ENCODE results near the gene LANCL1.

DNA sequence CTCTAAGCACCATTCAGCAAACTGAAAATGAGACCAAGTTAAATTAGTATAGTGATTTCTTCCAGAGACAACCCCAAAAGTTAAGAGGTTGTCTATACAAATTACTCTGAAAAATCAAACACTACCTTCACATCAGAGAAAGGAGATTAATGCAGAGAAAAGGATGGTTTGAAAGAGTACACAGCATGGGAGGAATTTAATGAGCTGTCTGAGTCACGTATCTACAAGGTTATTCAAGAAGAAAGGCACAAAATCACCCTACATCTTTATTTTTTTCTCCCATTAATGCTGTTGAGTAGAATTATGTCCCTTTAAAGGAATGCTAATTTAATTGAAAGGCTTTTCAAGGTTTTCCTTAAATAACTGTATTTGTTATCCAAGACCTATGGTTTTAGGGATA, 41.1 kb downstream of the LANCL1 start:
- TF ChIP-seq, protein P1, sequence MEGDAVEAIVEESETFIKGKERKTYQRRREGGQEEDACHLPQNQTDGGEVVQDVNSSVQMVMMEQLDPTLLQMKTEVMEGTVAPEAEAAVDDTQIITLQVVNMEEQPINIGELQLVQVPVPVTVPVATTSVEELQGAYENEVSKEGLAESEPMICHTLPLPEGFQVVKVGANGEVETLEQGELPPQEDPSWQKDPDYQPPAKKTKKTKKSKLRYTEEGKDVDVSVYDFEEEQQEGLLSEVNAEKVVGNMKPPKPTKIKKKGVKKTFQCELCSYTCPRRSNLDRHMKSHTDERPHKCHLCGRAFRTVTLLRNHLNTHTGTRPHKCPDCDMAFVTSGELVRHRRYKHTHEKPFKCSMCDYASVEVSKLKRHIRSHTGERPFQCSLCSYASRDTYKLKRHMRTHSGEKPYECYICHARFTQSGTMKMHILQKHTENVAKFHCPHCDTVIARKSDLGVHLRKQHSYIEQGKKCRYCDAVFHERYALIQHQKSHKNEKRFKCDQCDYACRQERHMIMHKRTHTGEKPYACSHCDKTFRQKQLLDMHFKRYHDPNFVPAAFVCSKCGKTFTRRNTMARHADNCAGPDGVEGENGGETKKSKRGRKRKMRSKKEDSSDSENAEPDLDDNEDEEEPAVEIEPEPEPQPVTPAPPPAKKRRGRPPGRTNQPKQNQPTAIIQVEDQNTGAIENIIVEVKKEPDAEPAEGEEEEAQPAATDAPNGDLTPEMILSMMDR (IDR thresholded peaks at IDR 0.05): no peak
- TF ChIP-seq POLR2A (IDR thresholded peaks at IDR 0.05): no peak
